ENCODE data around the gene TPSG1.

TPSG1 gene

GRCh38 chr16:1212616-1213194 lies 12.4 kb downstream of the TPSG1 start:
- Histone ChIP-seq H4K20me1 (ENCODE audit: insufficient read depth, low read length, poor library complexity, severe bottlenecking) (no peaks in the 10 kb centered on the region), H3K27me3 (ENCODE audit: insufficient read depth, low read length, poor library complexity, severe bottlenecking) (no peaks in the 10 kb centered on the region), H3K4me3 (ENCODE audit: low read length, poor library complexity, severe bottlenecking) (no peak overlapping the region), H2AFZ (ENCODE audit: low read length) (no peak overlapping the region), H3K9me3 (ENCODE audit: insufficient read depth, low read depth, low read length) (no peaks in the 10 kb centered on the region), H3K79me2 (ENCODE audit: insufficient read depth, low read length) (no peaks in the 10 kb centered on the region), H3K9ac (ENCODE audit: low read depth, low read length, poor library complexity, severe bottlenecking) (no peak overlapping the region), H3K9me2 (replicated peaks; ENCODE audit: low read depth, low read length) (no peaks in the 10 kb centered on the region), H3K4me1 (ENCODE audit: insufficient read depth, low read length, poor library complexity, severe bottlenecking) (no peaks in the 10 kb centered on the region), H3K4me2 (ENCODE audit: low read depth, low read length, poor library complexity, severe bottlenecking) (no peak overlapping the region), H3K36me3 (ENCODE audit: insufficient read depth, low read length) (no peaks in the 10 kb centered on the region), H3F3A (ENCODE audit: low read depth) (no peaks in the 10 kb centered on the region)
- TF ChIP-seq, protein P1, sequence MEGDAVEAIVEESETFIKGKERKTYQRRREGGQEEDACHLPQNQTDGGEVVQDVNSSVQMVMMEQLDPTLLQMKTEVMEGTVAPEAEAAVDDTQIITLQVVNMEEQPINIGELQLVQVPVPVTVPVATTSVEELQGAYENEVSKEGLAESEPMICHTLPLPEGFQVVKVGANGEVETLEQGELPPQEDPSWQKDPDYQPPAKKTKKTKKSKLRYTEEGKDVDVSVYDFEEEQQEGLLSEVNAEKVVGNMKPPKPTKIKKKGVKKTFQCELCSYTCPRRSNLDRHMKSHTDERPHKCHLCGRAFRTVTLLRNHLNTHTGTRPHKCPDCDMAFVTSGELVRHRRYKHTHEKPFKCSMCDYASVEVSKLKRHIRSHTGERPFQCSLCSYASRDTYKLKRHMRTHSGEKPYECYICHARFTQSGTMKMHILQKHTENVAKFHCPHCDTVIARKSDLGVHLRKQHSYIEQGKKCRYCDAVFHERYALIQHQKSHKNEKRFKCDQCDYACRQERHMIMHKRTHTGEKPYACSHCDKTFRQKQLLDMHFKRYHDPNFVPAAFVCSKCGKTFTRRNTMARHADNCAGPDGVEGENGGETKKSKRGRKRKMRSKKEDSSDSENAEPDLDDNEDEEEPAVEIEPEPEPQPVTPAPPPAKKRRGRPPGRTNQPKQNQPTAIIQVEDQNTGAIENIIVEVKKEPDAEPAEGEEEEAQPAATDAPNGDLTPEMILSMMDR (conservative IDR thresholded peaks at IDR 0.05; ENCODE audit: low read length): no peak
- TF ChIP-seq EZH2phosphoT487 (IDR thresholded peaks at IDR 0.05; ENCODE audit: borderline replicate concordance): no peak

DNA sequence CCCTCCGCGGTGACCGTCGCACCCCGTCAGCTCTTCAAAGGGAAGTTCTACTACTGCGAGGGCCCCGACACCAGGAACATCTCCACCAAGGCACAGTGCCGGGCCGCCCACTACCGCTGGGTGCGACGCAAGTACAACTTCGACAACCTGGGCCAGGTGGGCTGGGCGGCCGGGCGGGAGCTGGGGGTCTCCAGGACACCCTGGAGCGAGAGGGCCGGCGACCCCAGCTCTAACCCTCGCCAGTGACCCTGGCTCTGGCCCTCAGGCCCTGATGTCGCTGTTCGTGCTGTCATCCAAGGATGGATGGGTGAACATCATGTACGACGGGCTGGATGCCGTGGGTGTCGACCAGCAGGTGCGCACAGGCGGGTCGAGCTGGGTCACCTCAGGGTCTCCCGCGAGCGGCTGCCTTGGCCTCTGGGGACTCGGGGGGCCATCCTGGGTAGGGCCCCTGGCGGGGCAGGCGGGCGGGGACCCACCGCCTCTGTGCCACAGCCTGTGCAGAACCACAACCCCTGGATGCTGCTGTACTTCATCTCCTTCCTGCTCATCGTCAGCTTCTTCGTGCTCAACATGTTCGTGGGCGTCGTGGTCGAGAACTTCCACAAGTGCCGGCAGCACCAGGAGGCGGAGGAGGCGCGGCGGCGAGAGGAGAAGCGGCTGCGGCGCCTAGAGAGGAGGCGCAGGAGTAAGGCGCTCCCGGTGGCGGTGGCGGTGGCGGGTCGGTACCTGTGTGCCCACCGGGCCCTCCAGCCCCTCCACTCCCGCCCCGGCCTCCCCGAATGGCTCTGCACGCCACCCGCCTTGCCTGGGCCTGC lies 13.4 kb downstream of the TPSG1 start:
- no peaks in the 10 kb centered on the region for H3K27me3 ChIP-seq (ENCODE audit: insufficient read depth, low read length, poor library complexity, severe bottlenecking)
- H3K9ac ChIP-seq (ENCODE audit: low read depth, low read length, poor library complexity, severe bottlenecking): no peak overlapping the region
- no peaks in the 10 kb centered on the region for H3K9me3 ChIP-seq (ENCODE audit: insufficient read depth, low read depth, low read length)
- no peaks in the 10 kb centered on the region for H4K20me1 ChIP-seq (ENCODE audit: insufficient read depth, low read length, poor library complexity, severe bottlenecking)
- H3K4me3 ChIP-seq (ENCODE audit: low read length, poor library complexity, severe bottlenecking): no peak overlapping the region
- no peaks in the 10 kb centered on the region for H3K36me3 ChIP-seq (ENCODE audit: insufficient read depth, low read length)
- H3K4me2 ChIP-seq (ENCODE audit: low read depth, low read length, poor library complexity, severe bottlenecking): no peak overlapping the region
- H3K4me1 ChIP-seq (ENCODE audit: insufficient read depth, low read length, poor library complexity, severe bottlenecking): no peaks in the 10 kb centered on the region
- TF ChIP-seq, protein P1 (conservative IDR thresholded peaks at IDR 0.05; ENCODE audit: low read length): no peak
- no peak for TF ChIP-seq EZH2phosphoT487 (IDR thresholded peaks at IDR 0.05; ENCODE audit: borderline replicate concordance)
- no peaks in the 10 kb centered on the region for H3K79me2 ChIP-seq (ENCODE audit: insufficient read depth, low read length)
- H2AFZ ChIP-seq (ENCODE audit: low read length): no peak overlapping the region
- H3K9me2 ChIP-seq (replicated peaks; ENCODE audit: low read depth, low read length): no peaks in the 10 kb centered on the region
- H3F3A ChIP-seq (ENCODE audit: low read depth): no peaks in the 10 kb centered on the region

DNA sequence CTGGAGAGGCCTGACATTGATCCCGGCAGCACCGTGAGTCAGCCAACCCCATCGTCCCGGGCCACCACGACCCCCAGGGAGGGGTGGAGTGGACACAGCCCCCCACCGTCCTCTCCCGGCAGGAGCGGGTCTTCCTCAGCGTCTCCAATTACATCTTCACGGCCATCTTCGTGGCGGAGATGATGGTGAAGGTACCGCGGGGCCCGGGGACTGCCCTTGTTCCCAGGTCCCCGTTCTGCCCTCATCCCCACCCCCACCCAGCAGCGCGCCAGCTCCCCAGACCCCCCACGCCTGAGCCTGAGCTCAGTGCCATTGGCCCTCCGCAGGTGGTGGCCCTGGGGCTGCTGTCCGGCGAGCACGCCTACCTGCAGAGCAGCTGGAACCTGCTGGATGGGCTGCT lies 14.6 kb downstream of the TPSG1 start:
- Histone ChIP-seq H3K36me3 (ENCODE audit: insufficient read depth, low read length) (no peaks in the 10 kb centered on the region), H3F3A (ENCODE audit: low read depth) (no peaks in the 10 kb centered on the region), H3K79me2 (ENCODE audit: insufficient read depth, low read length) (no peaks in the 10 kb centered on the region), H3K4me2 (ENCODE audit: low read depth, low read length, poor library complexity, severe bottlenecking) (no peak overlapping the region), H4K20me1 (ENCODE audit: insufficient read depth, low read length, poor library complexity, severe bottlenecking) (no peaks in the 10 kb centered on the region), H3K4me1 (ENCODE audit: insufficient read depth, low read length, poor library complexity, severe bottlenecking) (no peaks in the 10 kb centered on the region), H3K9me2 (replicated peaks; ENCODE audit: low read depth, low read length) (no peaks in the 10 kb centered on the region), H3K27me3 (ENCODE audit: insufficient read depth, low read length, poor library complexity, severe bottlenecking) (no peaks in the 10 kb centered on the region), H3K9me3 (ENCODE audit: insufficient read depth, low read depth, low read length) (no peaks in the 10 kb centered on the region), H3K9ac (ENCODE audit: low read depth, low read length, poor library complexity, severe bottlenecking) (no peak overlapping the region), H2AFZ (ENCODE audit: low read length) (no peak overlapping the region), H3K4me3 (ENCODE audit: low read length, poor library complexity, severe bottlenecking) (no peak overlapping the region)
- TF ChIP-seq, protein P1 (conservative IDR thresholded peaks at IDR 0.05; ENCODE audit: low read length): no peak
- no peak for TF ChIP-seq EZH2phosphoT487 (IDR thresholded peaks at IDR 0.05; ENCODE audit: borderline replicate concordance)

Measured in Loucy (cell line).